Left ventricle myocardium inferior (tissue), 1 donor: ENCODE measurements around the gene LMTK2. TPM values are rescaled to one million over a fixed set of nuclear protein-coding genes. Genes with fewer than 3 reads are reported as not detected.

ENCODE experiments used
- DNase-seq: peaks from one replicate; pipeline ENCODE4 v3.0.0-alpha.2; 2020
- H3K27ac ChIP-seq: fragments of 200-600 bp; replicated peaks from 2 replicates; pipeline ENCODE4 v1.8.0; 2021
- H3K27me3 ChIP-seq: fragments of 200-600 bp; 2 replicates; pipeline ENCODE4 v1.8.0; 2021; ENCODE audit warnings: low read depth
- H3K36me3 ChIP-seq: fragments of 200-600 bp; 2 replicates; pipeline ENCODE4 v1.8.0; 2021
- H3K4me1 ChIP-seq: fragments of 200-600 bp; 2 replicates; pipeline ENCODE4 v1.8.0; 2021
- H3K4me3 ChIP-seq: fragments of 200-600 bp; 2 replicates; pipeline ENCODE4 v1.8.0; 2021; ENCODE audit warnings: mild to moderate bottlenecking, moderate library complexity
- H3K9me3 ChIP-seq: fragments of 200-600 bp; replicated peaks from 2 replicates; pipeline ENCODE4 v1.8.0; 2021
- intact Hi-C: fragments of 100-400 bp; cut with micrococcal nuclease; formaldehyde crosslinking; loops from one replicate; pipeline ENCODE4 v1.11.0; 2022
- total RNA-seq: library from RNA; stranded (reverse); fragmentation: NEBNext Ultra II Directional; extraction: Animal tissue kit (Norgen Biotek cat#: 25700); gene quantifications from one replicate; pipeline ENCODE4 v1.2.1, GENCODE V29; 2021
- TF ChIP-seq, protein P1 (sequence below): fragments of 200-600 bp; IDR thresholded peaks from 2 replicates; pipeline ENCODE4 v1.8.0; 2021; ENCODE audit warnings: antibody characterized with exemption, mild to moderate bottlenecking, borderline replicate concordance
- donor health status: DM: no; HTN: yes; CAD: no; lungs with severe emphysema.

LMTK2 gene
- total RNA-seq, 1 donor from 2014 or later, result 26.9 TPM

DNA sequence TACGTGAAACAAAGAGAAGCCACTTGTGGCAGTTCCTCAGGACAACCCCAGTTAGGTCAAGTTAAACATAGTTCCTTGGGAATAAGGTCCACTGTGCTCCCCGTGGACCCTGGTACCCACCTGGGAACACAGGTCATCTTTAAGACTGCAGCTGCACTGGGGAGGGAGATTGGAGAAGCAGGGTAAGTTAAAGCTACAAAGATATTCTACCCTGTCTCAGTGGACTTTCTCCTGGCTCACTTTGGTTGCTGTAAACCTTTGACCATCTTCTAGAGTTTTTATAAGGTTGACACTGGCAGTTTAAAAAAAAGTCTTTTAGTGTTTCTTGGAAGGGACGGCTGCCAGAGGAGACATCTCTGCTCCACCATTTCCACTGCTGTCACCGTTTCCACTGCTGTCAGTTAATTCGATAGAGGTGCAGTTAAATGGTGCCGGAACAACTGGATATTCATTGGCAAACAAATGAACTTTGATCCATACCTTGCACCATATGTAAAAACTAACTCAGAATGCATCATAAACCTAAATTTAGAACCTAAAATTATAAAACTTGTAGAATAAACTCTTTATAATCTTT is 42.5 kb downstream of the LMTK2 start:
- H3K36me3 ChIP-seq, result peaks cover 54% of the 10 kb centered on the region
- TF ChIP-seq, protein P1, sequence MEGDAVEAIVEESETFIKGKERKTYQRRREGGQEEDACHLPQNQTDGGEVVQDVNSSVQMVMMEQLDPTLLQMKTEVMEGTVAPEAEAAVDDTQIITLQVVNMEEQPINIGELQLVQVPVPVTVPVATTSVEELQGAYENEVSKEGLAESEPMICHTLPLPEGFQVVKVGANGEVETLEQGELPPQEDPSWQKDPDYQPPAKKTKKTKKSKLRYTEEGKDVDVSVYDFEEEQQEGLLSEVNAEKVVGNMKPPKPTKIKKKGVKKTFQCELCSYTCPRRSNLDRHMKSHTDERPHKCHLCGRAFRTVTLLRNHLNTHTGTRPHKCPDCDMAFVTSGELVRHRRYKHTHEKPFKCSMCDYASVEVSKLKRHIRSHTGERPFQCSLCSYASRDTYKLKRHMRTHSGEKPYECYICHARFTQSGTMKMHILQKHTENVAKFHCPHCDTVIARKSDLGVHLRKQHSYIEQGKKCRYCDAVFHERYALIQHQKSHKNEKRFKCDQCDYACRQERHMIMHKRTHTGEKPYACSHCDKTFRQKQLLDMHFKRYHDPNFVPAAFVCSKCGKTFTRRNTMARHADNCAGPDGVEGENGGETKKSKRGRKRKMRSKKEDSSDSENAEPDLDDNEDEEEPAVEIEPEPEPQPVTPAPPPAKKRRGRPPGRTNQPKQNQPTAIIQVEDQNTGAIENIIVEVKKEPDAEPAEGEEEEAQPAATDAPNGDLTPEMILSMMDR, result no peak
- H3K27ac ChIP-seq, result no peak overlapping the region
- peaks cover 3% of the 10 kb centered on the region for H3K4me1 ChIP-seq
- no peaks in the 10 kb centered on the region for H3K27me3 ChIP-seq
- no peak overlapping the region for H3K4me3 ChIP-seq
- H3K9me3 ChIP-seq, result peaks cover 11% of the 10 kb centered on the region
- intact Hi-C loops, result no loop called here
- DNase-seq, result no peak

DNA sequence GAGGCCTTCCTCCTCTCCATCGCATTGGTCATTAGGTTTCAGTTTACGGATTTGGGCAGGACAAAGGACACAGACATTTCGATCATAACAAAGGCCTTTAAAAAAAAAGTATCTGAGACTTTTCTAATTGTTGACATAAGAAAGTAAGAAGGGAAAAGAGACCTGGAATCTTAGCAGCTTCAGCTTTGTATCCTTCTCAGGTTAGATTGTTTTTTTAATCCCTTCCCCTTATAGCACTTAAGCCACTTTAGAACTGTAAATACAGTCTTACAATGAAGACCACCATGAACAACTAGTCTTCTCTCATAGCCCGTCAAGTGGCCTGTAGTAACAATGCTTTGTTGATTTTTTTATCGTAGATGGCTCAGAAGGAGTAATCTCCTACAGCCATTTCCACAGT is 45.2 kb downstream of the LMTK2 start:
- DNase-seq, result no peak
- peaks cover 52% of the 10 kb centered on the region for H3K36me3 ChIP-seq
- TF ChIP-seq, protein P1, result no peak
- H3K9me3 ChIP-seq, result no peaks in the 10 kb centered on the region
- intact Hi-C loops, result no loop called here
- H3K4me1 ChIP-seq, result peaks cover 3% of the 10 kb centered on the region
- H3K27me3 ChIP-seq, result no peaks in the 10 kb centered on the region
- no peak overlapping the region for H3K4me3 ChIP-seq
- no peak overlapping the region for H3K27ac ChIP-seq

DNA sequence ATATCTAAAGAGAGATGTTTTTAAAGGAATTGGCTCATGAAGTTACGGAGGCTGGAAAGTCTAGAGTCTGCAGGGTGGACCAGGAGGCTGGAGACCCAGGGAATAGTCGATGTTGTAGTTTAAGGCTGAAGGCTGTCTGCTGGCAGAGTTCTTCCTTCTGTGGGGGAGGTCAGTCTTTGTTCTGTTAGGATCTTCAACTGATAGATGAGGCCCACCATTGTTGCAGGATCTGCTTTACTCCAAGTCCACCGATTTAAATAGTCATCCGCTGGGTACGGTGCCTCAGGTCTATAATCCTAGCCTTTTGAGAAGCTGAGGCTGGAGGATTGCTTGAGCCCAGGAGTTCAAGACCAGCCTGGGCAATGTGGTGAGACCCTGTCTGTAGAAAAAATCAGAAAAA is 50.0 kb downstream of the LMTK2 start:
- no peak for DNase-seq
- Histone ChIP-seq H3K4me3 (no peak overlapping the region), H3K27me3 (no peaks in the 10 kb centered on the region), H3K27ac (no peak overlapping the region), H3K9me3 (no peaks in the 10 kb centered on the region), H3K4me1 (no peaks in the 10 kb centered on the region), H3K36me3 (peaks cover 58% of the 10 kb centered on the region)
- TF ChIP-seq, protein P1, result no peak
- intact Hi-C loops, result no loop called here

DNA sequence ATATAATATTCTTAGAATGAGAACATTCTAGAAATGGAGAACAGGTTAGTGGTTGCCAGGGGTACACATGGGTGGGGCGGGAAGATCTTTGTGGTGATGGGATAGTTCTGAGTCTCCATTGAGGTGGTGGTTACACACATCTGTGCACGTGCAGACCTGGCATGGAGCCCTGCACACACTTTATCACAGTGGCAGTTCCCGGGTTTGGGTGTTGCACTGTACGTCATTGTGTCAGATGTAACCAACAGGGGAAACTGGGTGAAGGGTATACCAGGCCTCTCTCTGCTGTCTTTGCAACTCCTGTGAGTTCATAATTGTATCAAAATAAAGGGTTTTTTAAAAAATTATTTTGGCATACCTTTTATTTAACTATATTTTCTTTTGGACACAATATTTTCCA is 51.1 kb downstream of the LMTK2 start:
- H3K9me3 ChIP-seq, result no peaks in the 10 kb centered on the region
- no peaks in the 10 kb centered on the region for H3K4me1 ChIP-seq
- TF ChIP-seq, protein P1, result no peak
- no peak overlapping the region for H3K4me3 ChIP-seq
- H3K36me3 ChIP-seq, result peaks cover 48% of the 10 kb centered on the region
- no peaks in the 10 kb centered on the region for H3K27me3 ChIP-seq
- H3K27ac ChIP-seq, result no peak overlapping the region
- DNase-seq, result no peak
- intact Hi-C loops, result no loop called here

DNA sequence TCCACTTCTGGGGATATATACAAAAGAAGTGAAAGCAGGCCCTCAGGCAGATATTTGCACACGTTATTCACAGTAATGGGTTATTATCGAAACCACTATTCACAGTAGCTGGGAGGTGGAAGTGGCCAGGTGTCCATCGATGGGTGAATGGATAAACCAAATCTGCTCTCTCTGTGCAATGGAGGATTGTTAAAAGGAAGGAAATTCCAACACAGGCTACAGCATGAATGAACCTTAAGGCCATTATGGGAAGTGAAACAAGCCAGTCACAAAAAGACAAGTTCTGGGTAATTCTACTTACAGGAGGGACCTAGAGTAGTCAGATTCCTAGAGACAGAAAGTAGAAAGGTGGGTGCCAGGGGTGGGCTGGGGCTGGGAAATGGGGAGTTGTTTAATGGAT is 56.1 kb downstream of the LMTK2 start:
- intact Hi-C loops, result no loop called here

More for the DNA sequence above, 56.1 kb downstream of the LMTK2 start:
- Histone ChIP-seq H3K27me3 (no peaks in the 10 kb centered on the region), H3K4me1 (peaks cover 17% of the 10 kb centered on the region), H3K4me3 (no peak overlapping the region), H3K36me3 (peaks cover 14% of the 10 kb centered on the region), H3K9me3 (no peaks in the 10 kb centered on the region), H3K27ac (no peak overlapping the region)
- TF ChIP-seq, protein P1, result no peak
- no peak for DNase-seq
